Loucy (cell line): ENCODE results near the gene COL17A1.

Source experiments
- EZH2phosphoT487 ChIP-seq: fragments of 200-600 bp; IDR thresholded peaks from 2 replicates; pipeline ENCODE4 v1.6.1; 2018; ENCODE audit warnings: antibody characterized with exemption, mild to moderate bottlenecking, moderate library complexity, borderline replicate concordance
- TF ChIP-seq, protein P1 (sequence below): fragments of 200-600 bp; sonication (generic); conservative IDR thresholded peaks from 2 replicates; pipeline ENCODE4 v1.5.1; 2014; ENCODE audit warnings: mild to moderate bottlenecking, antibody characterized with exemption, low read length

DNA sequence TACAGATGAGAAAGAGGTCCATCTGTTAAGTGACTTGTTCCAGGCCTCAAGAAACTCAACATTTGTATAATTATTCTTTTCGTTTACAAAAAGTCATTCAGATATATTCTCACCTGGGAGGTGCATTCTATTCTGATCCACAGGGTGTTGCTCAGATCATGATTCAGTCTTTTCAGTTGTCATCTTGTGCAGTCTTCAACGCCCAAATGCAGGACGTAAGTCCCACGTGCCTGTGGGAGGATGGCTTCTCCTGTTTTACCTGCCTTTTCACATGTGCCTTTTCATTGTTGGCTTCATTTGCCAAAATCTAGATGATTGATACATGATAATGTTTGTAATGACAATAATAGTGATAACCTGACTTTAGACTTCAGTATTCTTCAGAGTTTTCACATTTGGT, 72.2 kb downstream of the COL17A1 start:
- TF ChIP-seq, protein P1, sequence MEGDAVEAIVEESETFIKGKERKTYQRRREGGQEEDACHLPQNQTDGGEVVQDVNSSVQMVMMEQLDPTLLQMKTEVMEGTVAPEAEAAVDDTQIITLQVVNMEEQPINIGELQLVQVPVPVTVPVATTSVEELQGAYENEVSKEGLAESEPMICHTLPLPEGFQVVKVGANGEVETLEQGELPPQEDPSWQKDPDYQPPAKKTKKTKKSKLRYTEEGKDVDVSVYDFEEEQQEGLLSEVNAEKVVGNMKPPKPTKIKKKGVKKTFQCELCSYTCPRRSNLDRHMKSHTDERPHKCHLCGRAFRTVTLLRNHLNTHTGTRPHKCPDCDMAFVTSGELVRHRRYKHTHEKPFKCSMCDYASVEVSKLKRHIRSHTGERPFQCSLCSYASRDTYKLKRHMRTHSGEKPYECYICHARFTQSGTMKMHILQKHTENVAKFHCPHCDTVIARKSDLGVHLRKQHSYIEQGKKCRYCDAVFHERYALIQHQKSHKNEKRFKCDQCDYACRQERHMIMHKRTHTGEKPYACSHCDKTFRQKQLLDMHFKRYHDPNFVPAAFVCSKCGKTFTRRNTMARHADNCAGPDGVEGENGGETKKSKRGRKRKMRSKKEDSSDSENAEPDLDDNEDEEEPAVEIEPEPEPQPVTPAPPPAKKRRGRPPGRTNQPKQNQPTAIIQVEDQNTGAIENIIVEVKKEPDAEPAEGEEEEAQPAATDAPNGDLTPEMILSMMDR = no peak
- TF ChIP-seq EZH2phosphoT487 = no peak
